Stomach smooth muscle (tissue), 2 donors: ENCODE measurements around the gene NCAM1.

Experiments
- H3K27ac ChIP-seq: one replicate; pipeline ENCODE4 v1.7.0; 2013; ENCODE audit warnings: mild to moderate bottlenecking, low read length, inconsistent platforms
- H3K27me3 ChIP-seq, 2 donors: one replicate each; pipeline ENCODE4 v1.7.0; 2013; ENCODE audit warnings: low read length in 2 of 2; ENCODE audit not compliant: insufficient read depth in 2 of 2, control insufficient read depth in 1 of 2
- H3K36me3 ChIP-seq, 2 donors: one replicate each; pipeline ENCODE4 v1.7.0; 2013; ENCODE audit warnings: low read length in 2 of 2; ENCODE audit not compliant: control insufficient read depth in 2 of 2, insufficient read depth in 2 of 2
- H3K4me1 ChIP-seq: one replicate; pipeline ENCODE4 v1.7.0; 2013; ENCODE audit warnings: low read length; ENCODE audit not compliant: control insufficient read depth, insufficient read depth
- H3K4me3 ChIP-seq, 2 donors: one replicate each; pipeline ENCODE4 v1.7.0; 2013; ENCODE audit warnings: low read length in 2 of 2
- H3K9ac ChIP-seq, 2 donors: one replicate each; pipeline ENCODE4 v1.7.0; 2013; ENCODE audit warnings: low read length in 2 of 2, mild to moderate bottlenecking in 1 of 2
- H3K9me3 ChIP-seq, 2 donors: one replicate each; pipeline ENCODE4 v1.7.0; 2013; ENCODE audit warnings: low read length in 2 of 2; ENCODE audit not compliant: control insufficient read depth in 2 of 2
- donor health status: healthy.
- donor health status: Pancreatic carcinoma.

NCAM1 gene

DNA sequence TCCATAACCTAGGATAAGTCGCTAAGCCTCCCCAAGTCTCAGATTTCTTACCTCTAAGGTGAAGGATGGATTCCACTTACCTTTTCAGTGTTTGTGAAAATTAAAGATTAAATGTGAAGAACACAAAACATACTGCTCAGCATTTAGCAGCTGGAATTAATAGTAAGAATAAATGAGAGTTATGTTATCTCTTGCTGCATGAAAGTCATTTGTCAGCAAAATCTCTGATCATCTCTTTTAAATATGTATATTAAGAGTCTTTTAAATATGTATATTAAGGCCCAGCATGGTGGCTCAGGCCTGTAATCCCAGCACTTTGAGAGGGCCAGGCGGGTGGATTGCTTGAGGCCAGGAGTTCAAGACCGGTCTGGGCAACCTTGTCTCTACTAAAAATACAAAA is 280.8 kb downstream of the NCAM1 start:
- Histone ChIP-seq H3K9ac (no peak overlapping the region), H3K4me3 (no peak overlapping the region), H3K27ac (peak overlapping the region; percentile 31), H3K9me3 (no peaks in the 10 kb centered on the region), H3K4me1 (peaks cover 16% of the 10 kb centered on the region), H3K27me3 (no peaks in the 10 kb centered on the region), H3K36me3 (peaks cover 0 to 10% of the 10 kb centered on the region in 2 donors)

DNA sequence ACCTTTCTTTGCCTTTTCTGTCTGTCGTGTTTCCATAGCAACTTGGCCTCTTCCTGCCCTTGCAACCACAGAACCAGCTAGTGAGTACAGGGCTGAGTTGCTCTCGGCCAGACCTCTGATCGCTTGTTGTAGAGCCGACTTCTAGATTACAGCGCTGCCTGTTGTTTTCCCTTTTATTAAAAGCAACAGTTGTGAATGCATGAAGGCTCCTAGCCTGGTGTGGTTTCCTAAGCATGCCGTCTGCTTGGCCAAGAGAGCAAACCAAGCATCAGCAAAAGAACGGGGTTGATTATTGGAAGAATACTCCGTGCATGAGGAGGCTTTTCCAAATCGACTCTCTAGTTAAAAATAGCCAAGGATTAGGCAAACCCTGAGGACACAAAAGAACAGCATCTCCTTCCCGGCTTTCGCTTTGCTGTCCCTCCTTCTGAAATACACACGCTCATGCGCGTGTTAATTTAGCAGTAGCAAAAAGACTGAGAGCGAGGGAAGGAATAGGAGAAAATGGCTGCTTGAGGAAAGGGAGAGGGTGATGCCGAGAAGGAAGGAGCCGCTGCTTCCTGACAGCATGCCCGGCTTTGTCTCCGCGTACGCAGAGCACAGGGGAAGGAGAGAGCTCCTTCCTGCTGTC is 281.7 kb downstream of the NCAM1 start:
- Histone ChIP-seq H3K27ac (peak overlapping the region; percentile 70), H3K4me1 (peaks cover 16% of the 10 kb centered on the region), H3K36me3 (peaks cover 0 to 5% of the 10 kb centered on the region in 2 donors), H3K9ac (peak overlapping the region; percentile 53 to 73), H3K9me3 (no peaks in the 10 kb centered on the region), H3K4me3 (peak overlapping the region; percentile 53 to 74), H3K27me3 (no peaks in the 10 kb centered on the region)

DNA sequence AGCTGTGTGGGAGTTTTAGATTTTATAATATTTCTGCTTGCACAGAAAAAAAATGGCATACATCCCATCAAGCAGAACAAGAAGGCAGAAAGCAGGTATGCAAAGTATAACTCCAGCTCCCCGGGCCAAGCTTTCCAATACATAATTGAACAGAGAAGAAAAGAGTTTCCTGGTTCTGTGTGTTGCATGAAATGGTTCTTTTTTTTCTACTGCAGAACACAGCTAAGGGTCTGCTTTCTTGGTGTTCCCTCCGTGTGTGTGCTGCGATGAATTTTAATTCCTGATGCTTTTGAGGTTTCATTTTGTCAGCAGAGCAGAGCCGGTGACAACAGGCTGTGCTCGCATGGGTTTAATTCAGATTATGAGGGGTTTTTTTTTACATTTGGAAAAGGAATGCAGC is 282.5 kb downstream of the NCAM1 start:
- H3K4me3 ChIP-seq = peak overlapping the region in 1 of 2 donors; percentile 74
- H3K9ac ChIP-seq = no peak overlapping the region
- no peaks in the 10 kb centered on the region for H3K9me3 ChIP-seq
- peaks cover 0 to 3% of the 10 kb centered on the region in 2 donors for H3K36me3 ChIP-seq
- H3K27ac ChIP-seq = no peak overlapping the region
- H3K4me1 ChIP-seq = peaks cover 20% of the 10 kb centered on the region
- H3K27me3 ChIP-seq = no peaks in the 10 kb centered on the region

DNA sequence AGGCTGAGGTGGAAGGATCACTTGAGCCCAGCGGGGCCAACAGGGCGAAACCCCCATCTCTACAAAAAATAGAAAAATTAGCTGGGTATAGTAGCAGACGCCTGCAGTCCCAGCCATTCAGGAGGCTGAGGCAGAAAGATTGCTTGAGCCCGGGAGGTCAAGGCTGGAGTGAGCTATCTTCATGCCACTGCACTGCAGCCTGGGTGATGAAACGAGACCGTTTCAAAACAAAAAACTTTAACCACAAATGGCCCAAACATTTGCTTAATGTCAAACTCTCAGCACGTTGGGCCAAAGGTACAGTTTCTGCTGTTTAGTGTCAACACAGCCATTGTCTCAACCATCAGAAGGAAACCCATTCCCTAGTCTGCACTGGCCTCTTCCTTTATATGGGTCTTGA is 284.0 kb downstream of the NCAM1 start:
- H3K27me3 ChIP-seq = no peaks in the 10 kb centered on the region
- H3K27ac ChIP-seq = no peak overlapping the region
- H3K4me1 ChIP-seq = peaks cover 20% of the 10 kb centered on the region

DNA sequence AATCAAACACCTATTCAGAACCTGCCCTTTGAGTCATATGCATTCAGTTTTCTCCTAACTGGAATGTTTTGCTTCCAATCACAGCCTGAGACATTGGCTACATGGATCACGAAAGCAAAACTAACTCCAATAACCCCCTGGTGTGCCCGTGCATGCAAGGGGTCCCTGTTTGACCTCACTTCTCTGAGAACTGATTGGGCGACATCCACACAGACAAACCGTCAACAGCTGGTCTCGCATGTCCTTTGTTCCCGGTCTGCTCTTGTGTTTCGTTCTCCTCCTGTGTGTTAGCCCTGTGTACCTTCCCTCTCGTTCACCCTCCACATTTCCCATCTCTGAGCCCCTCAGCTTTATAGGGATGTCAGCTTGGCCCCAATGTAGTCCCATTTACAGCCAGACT is 286.0 kb downstream of the NCAM1 start:
- Histone ChIP-seq H3K4me1 (peaks cover 12% of the 10 kb centered on the region), H3K27ac (no peak overlapping the region), H3K4me3 (no peak overlapping the region), H3K9me3 (no peaks in the 10 kb centered on the region), H3K36me3 (peaks cover 0 to 2% of the 10 kb centered on the region in 2 donors), H3K9ac (no peak overlapping the region), H3K27me3 (no peaks in the 10 kb centered on the region)

More for the DNA sequence above, 284.0 kb downstream of the NCAM1 start:
- Histone ChIP-seq H3K4me3 (no peak overlapping the region), H3K36me3 (peaks cover 0 to 2% of the 10 kb centered on the region in 2 donors), H3K9me3 (no peaks in the 10 kb centered on the region), H3K9ac (no peak overlapping the region)

DNA sequence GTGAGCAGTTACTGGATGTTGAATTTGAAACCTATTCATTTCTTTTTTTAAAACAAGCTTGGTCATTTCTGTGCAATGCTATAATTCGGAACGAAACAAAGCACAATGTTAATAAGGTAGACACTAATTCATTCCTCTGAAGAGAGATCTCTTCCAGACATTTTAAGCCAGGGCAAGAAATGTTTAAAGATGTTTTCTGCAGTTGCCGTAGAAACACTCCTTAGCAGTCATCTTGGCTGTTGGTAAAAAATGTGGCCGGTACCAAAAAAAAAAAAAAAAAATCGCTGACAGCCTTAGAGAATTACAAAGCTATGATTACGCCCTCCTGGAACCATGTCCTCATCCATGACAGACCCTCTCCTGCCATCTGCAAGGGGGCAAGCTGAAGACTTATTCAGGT is 286.7 kb downstream of the NCAM1 start:
- Histone ChIP-seq H3K9ac (no peak overlapping the region), H3K9me3 (no peaks in the 10 kb centered on the region), H3K27ac (no peak overlapping the region), H3K4me3 (no peak overlapping the region), H3K4me1 (peaks cover 12% of the 10 kb centered on the region), H3K27me3 (no peaks in the 10 kb centered on the region), H3K36me3 (peaks cover 0 to 2% of the 10 kb centered on the region in 2 donors)

DNA sequence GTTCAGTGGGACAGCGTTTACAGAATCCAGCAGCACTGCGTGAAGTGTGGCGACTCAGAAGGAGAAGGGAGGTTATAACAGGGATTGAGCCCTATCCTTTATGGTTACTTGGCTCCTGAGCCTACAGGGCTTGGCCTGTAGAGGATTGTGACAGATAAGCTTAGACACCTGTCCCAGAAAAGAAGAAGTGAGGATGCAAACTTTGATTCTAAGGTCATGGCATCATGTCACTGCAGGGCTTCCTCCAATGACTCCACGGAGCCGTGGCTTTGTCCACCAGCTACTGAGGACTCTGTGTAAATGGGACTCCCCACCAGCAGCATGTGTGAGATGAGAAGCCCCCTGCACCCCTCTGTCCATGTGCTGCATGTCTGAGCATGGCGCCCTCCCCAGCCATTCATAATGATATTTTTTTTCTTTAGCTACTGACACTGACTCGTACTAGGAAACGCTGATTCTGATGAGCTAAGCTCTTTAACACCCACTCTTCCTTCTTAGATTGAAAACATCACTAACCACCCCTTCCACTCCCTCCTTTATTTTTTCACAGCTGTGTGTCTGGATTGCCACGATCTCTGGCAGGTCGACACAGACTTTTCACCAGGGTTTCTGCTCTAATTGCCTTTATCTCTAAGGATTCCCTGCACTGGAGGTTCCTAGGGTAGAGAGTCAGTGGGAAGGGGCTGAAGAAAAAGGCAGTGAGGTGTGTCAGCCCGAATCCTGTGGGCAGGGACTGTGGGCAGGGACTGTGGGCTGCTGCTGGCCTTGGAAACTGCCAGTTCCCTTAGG is 287.7 kb downstream of the NCAM1 start:
- Histone ChIP-seq H3K4me3 (no peak overlapping the region), H3K9ac (no peak overlapping the region), H3K9me3 (no peaks in the 10 kb centered on the region), H3K27me3 (no peaks in the 10 kb centered on the region), H3K27ac (no peak overlapping the region), H3K36me3 (peaks cover 0 to 2% of the 10 kb centered on the region in 2 donors), H3K4me1 (peaks cover 4% of the 10 kb centered on the region)

DNA sequence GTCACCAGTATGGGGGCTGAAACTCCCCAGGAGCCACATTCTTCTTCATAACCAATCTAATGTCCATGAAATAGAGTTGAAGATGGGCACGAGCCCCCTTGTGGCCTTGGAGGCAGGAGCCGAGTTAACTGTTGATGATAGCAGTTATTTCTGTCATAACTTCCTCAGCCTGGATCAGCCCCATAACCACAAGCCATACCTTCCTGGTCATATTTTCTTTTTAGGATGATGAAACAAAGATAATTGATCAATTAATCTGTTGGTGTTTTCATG is 288.2 kb downstream of the NCAM1 start:
- H3K27ac ChIP-seq = no peak overlapping the region
- peaks cover 4% of the 10 kb centered on the region for H3K4me1 ChIP-seq
- H3K9ac ChIP-seq = no peak overlapping the region
- no peaks in the 10 kb centered on the region for H3K9me3 ChIP-seq
- no peak overlapping the region for H3K4me3 ChIP-seq
- H3K27me3 ChIP-seq = no peaks in the 10 kb centered on the region
- peaks cover 0 to 2% of the 10 kb centered on the region in 2 donors for H3K36me3 ChIP-seq

DNA sequence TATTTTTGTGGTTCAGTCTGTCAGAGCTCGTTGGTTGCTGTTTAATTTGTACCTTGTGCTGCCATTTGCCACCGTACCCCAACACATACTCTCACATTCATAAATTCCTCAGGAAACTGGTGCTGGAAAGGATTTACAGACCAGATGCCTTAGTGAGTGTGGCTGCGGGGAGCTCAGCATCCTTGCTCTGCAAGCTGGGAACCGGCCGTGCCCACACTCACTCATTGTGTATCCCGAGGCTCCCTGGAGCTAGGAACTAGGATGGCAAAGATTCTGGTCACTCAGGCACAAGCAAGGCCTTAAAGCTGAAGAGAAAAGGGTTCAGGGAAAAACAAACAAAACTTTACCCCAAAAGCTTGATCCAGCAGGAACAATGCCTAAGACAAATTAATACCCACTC is 288.6 kb downstream of the NCAM1 start:
- H3K27ac ChIP-seq = no peak overlapping the region
- no peaks in the 10 kb centered on the region for H3K9me3 ChIP-seq
- no peak overlapping the region for H3K9ac ChIP-seq
- no peak overlapping the region for H3K4me3 ChIP-seq
- H3K27me3 ChIP-seq = no peaks in the 10 kb centered on the region
- H3K4me1 ChIP-seq = peaks cover 4% of the 10 kb centered on the region
- peaks cover 0 to 2% of the 10 kb centered on the region in 2 donors for H3K36me3 ChIP-seq

DNA sequence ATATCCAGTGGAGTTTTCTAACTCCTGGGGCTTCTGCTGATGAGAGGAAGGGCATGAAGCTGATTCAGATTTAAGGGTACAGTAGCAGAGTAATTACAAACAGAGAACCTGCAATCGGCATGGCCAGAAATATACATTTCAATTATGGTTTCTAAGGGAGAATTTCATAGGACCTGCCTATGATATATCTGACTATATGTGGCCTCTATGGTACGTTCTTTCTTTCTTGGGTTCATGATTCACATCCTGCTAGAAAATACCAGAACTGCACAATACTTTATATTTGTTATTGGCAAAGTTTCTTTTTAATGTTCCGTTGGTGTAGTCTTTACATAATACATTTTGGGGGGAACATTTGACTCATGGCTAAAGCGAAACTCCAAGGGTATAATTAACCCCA is 290.1 kb downstream of the NCAM1 start:
- peaks cover 0 to 2% of the 10 kb centered on the region in 2 donors for H3K36me3 ChIP-seq
- no peak overlapping the region for H3K27ac ChIP-seq
- no peak overlapping the region for H3K4me3 ChIP-seq
- peaks cover 4% of the 10 kb centered on the region for H3K4me1 ChIP-seq
- no peaks in the 10 kb centered on the region for H3K27me3 ChIP-seq
- H3K9ac ChIP-seq = no peak overlapping the region
- no peaks in the 10 kb centered on the region for H3K9me3 ChIP-seq

DNA sequence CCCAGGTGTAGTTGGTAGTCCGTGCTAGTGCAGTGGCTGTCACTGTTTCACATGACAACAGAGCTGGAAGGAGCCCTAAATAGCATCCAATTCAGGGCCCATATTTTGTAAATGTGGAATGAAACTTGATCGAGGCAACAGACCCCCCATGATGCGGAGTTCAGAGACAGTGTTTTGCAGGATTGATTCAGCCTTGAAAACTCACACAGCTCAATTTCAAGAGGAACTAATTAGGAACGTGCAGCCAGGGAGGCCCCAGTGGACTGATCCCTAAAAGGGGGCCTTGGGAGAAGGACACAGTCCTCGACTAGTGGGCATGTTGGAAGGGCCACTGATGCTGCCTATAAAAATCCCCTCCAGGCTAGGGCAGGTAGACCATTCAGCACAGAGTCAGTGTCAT is 292.2 kb downstream of the NCAM1 start:
- H3K4me3 ChIP-seq = no peak overlapping the region
- H3K9ac ChIP-seq = no peak overlapping the region
- peaks cover 0 to 13% of the 10 kb centered on the region in 2 donors for H3K36me3 ChIP-seq
- H3K4me1 ChIP-seq = peaks cover 1% of the 10 kb centered on the region
- H3K9me3 ChIP-seq = no peaks in the 10 kb centered on the region
- H3K27me3 ChIP-seq = no peaks in the 10 kb centered on the region
- no peak overlapping the region for H3K27ac ChIP-seq
